Left lobe of liver (tissue), 2 donors: ENCODE results near the gene ANKFY1. TPM values are rescaled to one million over a fixed set of nuclear protein-coding genes. Genes with fewer than 3 reads are reported as not detected.

Experiments used
- ATAC-seq: fragments of 200-7000 bp; cut with Tn5 transposase; one replicate; pipeline ENCODE4 v1.9.1; 2020; ENCODE audit warnings: mild to moderate bottlenecking, moderate library complexity
- DNase-seq: peaks from one replicate; pipeline ENCODE4 v3.0.0-alpha.2; 2020; ENCODE audit warnings: low spot score
- total RNA-seq: library from RNA; stranded (reverse); gene quantifications from one replicate; pipeline ENCODE4 v1.2.1, GENCODE V29; 2021
- donor health status: DM: no; HTN: no; CAD: no; lungs with moderate emphysema.
- donor health status: DM: no; HTN: yes; CAD: no.

The ANKFY1 gene
- total RNA-seq, 1 donor from 2014 or later, result 31.0 TPM

- no peak for DNase-seq
- no peak for ATAC-seq
Observed at GRCh38 chr17:4185656-4186055, 78.1 kb downstream of the ANKFY1 start.

GRCh38 chr17:4184811-4185210 lies 79.0 kb downstream of the ANKFY1 start:
- ATAC-seq (no peak), DNase-seq (no peak)

GRCh38 chr17:4182043-4182442 lies 81.7 kb downstream of the ANKFY1 start:
- ATAC-seq, result no peak

GRCh38 chr17:4180791-4181190 lies 83.0 kb downstream of the ANKFY1 start:
- ATAC-seq (peak; percentile 32), DNase-seq (no peak)

More at GRCh38 chr17:4182043-4182442, 81.7 kb downstream of the ANKFY1 start:
- no peak for DNase-seq

- ATAC-seq, result peak; percentile 27
- DNase-seq, result no peak
Observed at GRCh38 chr17:4179071-4179470, 84.7 kb downstream of the ANKFY1 start.

GRCh38 chr17:4178651-4179050 lies 85.1 kb downstream of the ANKFY1 start:
- ATAC-seq, result no peak
- DNase-seq, result no peak

GRCh38 chr17:4177806-4178205 lies 86.0 kb downstream of the ANKFY1 start:
- DNase-seq, result no peak
- ATAC-seq, result no peak

- DNase-seq (no peak), ATAC-seq (no peak)
Observed at GRCh38 chr17:4176808-4177472, 86.8 kb downstream of the ANKFY1 start.

- ATAC-seq (no peak), DNase-seq (no peak)
Observed at GRCh38 chr17:4175921-4176807, 87.6 kb downstream of the ANKFY1 start.

GRCh38 chr17:4174556-4174955 lies 89.2 kb downstream of the ANKFY1 start:
- DNase-seq (no peak), ATAC-seq (no peak)

- ATAC-seq, result no peak
- DNase-seq, result no peak
Observed at GRCh38 chr17:4173781-4174180, 90.0 kb downstream of the ANKFY1 start.

- DNase-seq (no peak), ATAC-seq (no peak)
Observed at GRCh38 chr17:4172356-4172755, 91.4 kb downstream of the ANKFY1 start.

GRCh38 chr17:4170639-4171280 lies 93.0 kb downstream of the ANKFY1 start:
- ATAC-seq (no peak), DNase-seq (no peak)

GRCh38 chr17:4167786-4168185 lies 96.0 kb downstream of the ANKFY1 start:
- DNase-seq, result no peak
- ATAC-seq, result no peak

- no peak for DNase-seq
- no peak for ATAC-seq
Observed at GRCh38 chr17:4166419-4166818, 97.4 kb downstream of the ANKFY1 start.

GRCh38 chr17:4165301-4166010 lies 98.3 kb downstream of the ANKFY1 start:
- DNase-seq (no peak), ATAC-seq (no peak)

- ATAC-seq, result peak; percentile 24
- no peak for DNase-seq
Observed at GRCh38 chr17:4163951-4164350, 99.8 kb downstream of the ANKFY1 start.

- ATAC-seq, result peak; percentile 17
Observed at GRCh38 chr17:4162775-4163466, 100.9 kb downstream of the ANKFY1 start.

GRCh38 chr17:4162321-4162720 lies 101.5 kb downstream of the ANKFY1 start:
- DNase-seq (no peak), ATAC-seq (no peak)

More at GRCh38 chr17:4162775-4163466, 100.9 kb downstream of the ANKFY1 start:
- DNase-seq, result no peak

GRCh38 chr17:4161967-4162305 lies 101.8 kb downstream of the ANKFY1 start:
- ATAC-seq (peak; percentile 6), DNase-seq (no peak)
